COLO668 (cell line): ENCODE results near the gene PPP4R4.
"Not testable (repeated sequence)": the region's sequence is repeated elsewhere in the genome, so short reads cannot be mapped to it uniquely, and the experiment has no call there.

ENCODE experiments used
- DNase-seq: peaks from one replicate; lab custom pipeline; 2025; ENCODE audit not compliant: unreplicated experiment; lab: John Stamatoyannopoulos, UW

Gene PPP4R4

DNA sequence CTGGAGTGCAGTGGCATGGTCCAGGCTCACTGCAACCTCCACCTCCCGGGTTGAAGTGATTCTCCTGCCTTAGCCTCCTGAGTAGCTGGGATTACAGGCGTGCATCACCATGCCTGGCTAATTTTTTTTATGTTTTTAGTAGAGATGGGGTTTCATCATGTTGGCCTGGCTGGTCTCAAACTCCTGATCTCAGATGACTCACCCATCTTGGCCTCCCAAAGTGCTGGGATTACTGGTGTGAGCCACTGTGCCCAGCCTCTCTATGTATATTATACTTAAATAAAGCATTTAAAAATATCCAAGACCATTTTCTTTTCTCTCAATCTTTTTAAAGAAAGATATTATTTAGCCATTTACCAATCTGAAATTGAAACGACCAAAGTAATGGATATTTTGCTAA lies 90.1 kb downstream of the PPP4R4 start:
- DNase-seq, result not testable (repeated sequence)

DNA sequence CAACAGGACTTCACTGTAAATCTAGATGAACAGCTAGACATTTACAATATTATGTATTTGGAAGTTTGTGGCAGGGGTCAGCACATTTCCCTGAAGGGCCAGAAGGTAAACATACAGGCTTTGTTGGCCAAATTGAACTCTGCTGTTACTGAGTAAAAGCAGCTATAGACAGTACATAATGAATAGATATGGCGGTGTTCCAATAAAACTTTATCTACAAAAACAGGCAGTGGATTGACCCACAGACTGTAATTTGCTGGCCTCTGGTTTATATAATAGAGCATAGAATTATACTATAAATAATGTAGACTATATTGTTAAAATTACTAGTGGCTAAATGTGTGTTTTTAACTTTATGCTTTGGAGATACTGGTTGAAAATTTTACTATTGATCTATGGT lies 93.2 kb downstream of the PPP4R4 start:
- DNase-seq, result no peak

DNA sequence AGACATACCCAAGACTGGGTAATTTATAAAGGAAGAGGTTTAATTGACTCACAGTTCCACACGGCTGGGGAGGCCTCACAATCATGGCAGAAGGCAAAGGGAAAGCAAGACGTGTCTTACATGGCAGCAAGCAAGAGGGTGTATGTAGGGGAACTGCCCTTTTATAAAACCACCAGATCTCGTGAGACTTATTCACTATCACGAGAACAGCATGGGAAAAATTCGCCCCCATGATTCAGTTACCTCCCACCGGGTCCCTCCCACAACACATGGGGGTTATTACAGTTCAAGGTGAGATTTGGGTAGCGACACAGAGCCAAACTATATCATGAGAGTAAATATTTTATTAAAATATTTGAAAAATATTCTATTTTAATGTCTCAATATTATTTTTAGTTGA lies 94.5 kb downstream of the PPP4R4 start:
- DNase-seq, result not testable (repeated sequence)

DNA sequence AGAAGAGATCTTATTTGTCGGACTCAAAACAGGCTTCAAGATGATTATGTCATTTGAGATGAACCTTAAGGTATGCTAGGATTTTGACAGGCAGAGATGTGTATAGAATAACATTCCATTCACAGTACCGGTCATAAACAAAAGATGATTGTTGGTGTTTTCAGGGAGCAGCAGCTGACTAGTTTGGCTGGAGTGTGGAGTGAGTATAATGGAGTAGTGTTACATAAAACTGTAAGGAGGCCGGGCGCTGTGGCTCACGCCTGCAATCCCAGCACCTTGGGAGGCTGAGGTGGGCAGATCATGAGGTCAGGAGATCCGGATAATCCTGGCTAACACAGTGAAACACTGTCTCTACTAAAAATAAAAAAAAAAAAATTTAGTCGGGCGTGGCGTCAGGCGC lies 95.0 kb downstream of the PPP4R4 start:
- no peak for DNase-seq

DNA sequence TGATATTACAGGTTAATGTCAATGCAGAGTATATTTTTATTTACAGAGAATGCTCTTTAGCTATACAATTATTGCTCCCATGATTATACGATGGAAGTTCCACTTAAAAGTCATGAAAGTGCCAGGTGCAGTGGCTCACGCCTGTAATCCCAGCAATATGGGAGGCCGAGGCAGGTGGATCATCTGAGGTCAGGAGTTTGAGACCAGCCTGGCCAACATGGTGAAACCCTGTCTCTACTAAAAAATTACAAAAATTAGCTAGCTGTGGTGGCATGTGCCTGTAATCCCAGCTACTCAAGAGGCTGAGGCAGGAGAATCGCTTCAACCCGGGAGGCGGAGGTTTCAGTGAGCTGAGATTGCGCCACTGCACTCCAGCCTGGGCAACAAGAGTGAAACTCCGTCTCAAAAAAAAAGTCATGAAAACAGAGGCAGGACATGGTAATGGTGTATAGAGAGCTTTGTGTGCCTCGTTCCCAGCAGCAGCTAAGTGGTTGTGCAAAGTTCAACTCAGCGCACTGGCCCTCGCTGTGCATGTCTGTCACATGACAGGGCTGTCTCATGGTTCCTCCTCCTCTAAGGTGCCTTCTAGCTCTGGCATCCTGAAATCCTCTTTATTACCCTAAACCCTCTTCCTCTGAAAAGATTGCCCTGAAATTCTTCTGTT lies 102.9 kb downstream of the PPP4R4 start:
- DNase-seq, result not testable (repeated sequence)

DNA sequence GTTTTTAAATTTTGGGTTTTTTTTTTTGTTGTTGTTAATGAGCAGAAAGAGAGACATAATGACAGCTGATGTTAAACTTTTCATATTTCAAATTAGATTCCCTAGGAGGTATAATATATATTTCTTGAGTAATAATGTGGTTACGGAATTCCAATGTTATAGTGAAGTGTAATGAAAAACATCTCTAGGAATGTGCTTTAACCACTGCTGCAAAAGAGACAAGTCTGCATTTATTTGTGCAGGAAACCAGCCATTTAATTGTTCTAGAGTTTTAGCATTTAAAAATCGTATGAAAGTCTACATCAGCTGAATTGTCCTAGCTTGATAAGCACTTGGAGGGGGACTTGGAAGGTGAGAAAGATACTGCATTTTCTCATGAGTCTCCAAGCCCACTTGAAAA lies 104.6 kb downstream of the PPP4R4 start:
- no peak for DNase-seq

DNA sequence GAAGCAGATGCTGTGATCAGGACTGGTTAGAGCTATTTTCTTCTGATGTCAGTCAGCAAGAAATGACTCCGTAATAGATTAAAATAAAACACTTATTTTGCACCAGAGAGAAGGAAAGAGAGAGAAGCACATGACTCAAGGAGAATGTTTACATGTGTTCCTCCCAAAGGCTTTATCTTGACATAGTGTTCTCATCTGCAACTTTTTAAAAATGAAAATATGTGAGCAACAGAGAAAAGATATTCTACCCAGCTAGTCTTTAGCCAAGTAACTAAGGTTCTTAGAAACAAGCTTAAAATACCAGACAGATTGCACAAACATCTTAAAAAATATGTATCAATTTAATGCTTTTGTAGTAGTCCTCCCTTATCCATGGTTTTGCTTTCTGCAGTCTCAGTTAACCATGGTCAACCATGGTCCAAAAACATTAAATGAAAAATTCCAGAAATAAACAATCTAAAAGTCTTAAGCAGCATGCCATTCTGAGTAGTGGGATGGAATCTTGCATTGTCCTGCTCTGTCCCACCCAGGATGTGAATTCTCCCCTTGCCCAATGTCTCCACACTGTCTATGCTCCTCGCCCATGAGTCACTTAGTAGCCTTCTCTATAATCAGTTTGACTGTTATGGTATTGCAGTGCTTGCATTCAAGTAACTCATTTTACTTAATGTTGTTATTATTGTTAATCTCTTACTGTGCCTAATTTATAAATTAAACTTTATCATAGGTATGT lies 109.0 kb downstream of the PPP4R4 start:
- DNase-seq, result no peak

DNA sequence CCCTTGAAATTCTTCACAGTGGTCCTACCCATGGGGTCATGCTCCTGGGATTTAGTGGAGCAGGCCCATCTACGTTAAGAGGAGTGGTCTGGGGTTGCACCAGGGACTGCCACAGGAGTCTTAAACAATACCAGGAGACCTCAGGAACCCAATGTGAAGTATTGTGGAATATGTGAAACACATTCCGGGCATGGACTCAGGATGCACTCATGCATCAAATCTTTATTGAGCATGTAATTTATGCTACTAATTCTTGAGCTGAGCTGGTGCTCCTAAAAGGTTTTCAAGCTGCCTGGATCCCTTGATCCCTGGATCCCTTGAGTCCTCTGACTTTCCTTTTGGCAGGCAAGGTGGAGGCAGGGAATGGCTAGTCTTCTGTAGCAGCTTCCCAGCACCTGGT lies 110.1 kb downstream of the PPP4R4 start:
- no peak for DNase-seq

DNA sequence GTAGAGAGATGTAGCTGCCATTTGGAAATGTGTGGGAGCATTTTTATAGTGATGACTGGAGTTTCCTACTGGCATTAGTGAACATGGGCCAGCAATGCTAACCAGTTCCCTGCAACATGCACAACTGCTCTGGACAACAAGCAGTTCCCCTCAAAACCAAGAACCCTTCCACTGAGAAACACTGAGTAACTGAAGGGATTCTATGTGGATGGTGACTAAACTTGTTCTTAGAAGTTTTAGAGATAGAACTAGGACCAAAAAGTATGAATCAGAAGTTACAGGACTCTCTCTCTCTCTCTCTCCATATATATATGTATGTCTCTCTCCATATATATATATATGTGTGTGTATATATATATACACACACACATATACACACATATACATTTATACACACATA lies 111.0 kb downstream of the PPP4R4 start:
- no peak for DNase-seq

DNA sequence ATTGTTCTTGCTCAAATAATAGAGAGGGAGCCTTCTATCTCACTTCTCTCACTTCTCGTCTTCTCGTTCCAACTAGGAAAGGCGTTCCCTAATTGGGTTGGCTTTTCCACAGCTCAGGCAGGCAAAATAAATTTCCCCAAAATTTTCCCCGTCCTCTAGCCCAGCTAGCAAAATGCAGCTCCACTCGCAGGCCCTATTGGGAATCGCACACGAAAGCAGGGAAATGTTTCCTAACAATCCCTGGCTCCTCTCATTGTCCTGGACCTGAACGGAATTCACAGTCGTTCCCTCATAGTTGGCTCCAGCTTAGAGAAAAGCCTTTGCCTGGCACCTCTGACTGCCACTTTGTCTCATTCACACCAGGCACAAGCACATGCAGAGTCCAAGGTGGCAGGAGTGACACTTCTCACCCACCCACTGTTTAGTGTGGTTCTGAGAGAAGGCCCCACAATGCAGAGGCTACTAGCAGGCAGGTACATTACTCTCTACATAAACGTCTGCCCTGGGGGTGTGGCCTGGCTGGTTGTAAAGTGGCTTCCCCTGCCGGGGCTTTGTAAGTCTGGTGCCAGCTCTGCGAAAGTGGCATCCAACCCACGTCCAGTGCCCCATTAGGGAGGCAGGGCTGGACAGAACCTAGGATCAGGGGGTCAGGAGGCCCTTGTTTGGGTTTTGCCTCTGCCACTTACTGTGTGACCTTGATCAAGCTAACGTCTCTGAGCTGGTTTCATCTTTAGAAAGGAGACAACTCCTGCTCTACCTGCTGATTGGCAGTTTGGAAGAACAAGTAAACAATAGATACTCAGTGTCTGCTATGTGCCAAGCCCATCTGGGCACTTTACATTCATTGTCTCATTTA lies 114.7 kb downstream of the PPP4R4 start:
- no peak for DNase-seq

DNA sequence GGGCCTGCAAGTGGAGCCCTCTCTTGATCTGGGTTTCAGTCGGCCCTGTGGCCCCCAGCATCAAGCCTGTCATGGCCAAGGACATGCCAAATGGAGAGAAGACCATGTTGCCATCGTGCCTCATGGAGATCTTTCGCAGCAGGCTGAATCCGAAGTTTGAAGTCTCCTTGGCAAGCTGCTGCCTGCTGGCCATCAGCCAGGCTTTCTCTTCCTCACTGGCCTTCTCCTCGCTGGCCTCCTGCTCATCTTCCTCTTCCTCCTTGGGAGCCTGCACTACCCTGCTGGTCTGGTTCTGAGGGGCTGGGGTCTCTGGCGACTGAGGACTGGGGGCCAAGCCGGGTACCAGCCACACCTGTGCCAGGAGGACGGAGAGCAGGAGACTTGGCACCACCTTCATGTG lies 116.1 kb downstream of the PPP4R4 start:
- DNase-seq, result no peak

DNA sequence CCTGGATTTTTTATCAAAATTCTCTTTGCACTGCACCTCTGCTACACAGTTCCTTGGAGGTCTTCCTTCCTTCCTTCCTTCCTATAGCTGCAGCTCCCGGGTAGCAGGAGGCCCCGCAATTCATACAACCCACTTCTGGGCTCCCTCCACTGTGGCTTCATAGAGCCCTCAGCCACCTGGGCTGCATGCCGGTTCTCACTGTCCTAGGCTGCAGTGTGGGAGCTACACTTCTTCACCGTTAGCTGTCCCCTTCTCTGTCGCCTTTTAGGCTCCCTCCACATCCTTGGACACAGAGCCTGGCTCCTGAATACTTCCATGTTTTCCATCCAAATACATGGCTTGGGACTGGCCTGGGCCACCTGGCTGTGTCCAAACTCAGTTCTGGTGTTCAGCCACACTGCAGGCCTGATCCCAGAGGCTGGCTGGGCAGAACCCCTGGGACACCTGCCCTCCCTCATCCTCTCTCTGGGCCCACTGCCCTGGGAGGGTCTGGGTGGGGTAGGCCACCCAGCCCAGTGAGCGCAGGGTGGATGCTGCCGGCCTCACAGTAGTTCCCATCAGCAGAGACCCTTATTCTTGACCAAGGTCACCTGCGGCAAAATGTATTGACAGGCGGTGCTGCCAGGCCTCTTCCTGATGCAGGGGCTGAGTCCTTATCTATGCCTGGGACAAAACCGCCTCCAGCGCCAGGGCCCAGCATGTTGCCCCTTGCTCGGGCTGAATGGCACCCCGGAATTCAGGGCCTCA lies 117.2 kb downstream of the PPP4R4 start:
- DNase-seq, result no peak

DNA sequence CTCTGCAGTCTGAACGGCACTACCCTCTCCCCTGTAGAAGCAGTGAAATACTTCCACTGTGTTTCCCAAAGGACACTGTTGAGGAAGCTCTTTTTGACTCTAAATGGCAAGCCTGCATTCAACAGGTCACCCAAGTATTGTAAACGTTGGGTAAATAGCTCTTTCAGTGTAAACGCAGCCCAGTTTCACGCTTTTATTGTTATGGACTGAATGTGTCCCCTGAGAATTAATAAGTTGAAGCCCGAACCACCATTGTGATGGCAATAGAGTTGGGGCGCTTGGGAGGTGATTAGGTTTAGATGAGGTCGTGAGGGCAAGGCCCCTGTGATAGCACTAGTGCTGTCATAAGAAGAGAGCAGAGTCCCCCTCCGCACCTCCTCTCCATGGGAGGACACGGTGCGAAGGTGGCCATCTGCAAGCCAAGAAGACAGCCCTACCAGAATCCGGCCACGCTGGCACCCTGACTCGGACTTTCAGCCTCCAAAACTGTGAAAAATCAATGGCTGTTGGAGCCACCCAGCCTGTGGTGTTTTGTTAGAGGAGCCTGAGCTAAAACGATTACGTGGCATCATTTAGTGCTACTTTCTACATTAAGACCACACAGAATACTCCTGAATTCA lies 117.9 kb downstream of the PPP4R4 start:
- no peak for DNase-seq

DNA sequence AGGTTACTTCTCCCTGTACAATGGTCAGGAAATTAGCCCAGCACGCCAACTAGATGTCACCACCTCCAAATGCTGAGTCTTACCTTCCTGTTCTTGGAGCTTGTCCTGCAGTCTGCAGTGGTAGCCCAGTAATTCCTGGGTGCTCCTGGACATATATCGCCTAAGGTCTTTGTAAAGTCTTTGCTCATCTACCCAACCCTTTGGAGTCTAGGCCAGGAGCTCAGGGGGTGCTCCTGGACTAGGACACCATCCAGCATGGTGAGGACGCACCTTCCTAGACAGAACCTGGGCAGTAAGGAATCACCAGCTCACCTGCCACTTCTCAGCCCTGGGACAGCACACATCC lies 118.4 kb downstream of the PPP4R4 start:
- no peak for DNase-seq

DNA sequence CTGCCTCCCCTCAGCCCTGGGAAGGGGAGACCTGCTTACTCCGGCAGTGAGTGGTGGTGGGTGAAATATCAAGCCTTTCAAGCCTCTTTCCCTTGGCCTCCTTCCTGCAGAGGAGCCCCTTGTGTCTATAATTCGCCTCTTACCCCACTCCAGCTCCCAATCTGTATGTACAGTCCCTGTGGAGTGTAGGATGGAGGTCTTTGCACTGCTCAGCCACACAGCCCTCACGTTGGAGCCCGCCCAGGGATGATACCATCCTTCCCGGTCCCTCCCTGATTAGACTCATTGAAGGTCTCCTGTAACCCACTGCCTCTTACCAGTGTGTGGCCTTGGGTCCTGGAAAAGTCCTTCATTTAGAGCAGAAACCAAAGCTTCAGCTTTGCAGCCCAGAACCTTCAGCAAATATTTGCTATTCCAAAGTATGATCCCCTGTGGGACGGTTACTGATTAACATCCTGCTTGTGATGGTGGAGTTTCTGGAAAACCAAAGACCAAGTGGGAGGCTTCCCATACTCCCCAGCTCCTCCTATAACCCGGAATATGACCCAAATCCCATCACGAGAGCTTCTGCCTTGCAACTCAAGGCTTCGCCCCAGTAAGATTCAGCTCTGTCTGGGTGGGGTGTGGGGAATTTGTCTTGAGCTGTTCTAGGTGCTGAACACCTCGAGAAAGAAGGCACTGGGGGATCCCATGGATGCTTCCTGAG lies 118.9 kb downstream of the PPP4R4 start, which contains the start of gene SERPINA10:
Gene SERPINA10 (minus strand): TSS at position 397 of the 706 bp plus-strand sequence. CDS start 2,675 bp downstream, outside the sequence.
- DNase-seq, result no peak

DNA sequence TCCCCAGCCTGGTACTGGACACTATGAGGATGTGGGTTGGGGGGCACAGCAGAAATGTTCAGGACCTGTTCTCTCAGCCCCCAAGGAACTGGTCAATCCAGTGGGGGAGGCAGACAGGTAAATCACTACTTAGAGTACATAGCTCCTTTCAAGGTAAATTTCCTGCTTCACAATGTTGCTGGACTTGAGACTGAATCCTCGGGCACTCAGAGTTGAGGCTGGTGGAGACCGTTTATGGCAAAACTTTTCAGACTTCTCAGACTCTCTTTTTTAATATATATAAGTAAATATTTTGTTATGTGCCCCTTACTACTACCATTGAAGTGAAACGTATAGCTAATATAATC lies 119.4 kb downstream of the PPP4R4 start:
- DNase-seq, result no peak

DNA sequence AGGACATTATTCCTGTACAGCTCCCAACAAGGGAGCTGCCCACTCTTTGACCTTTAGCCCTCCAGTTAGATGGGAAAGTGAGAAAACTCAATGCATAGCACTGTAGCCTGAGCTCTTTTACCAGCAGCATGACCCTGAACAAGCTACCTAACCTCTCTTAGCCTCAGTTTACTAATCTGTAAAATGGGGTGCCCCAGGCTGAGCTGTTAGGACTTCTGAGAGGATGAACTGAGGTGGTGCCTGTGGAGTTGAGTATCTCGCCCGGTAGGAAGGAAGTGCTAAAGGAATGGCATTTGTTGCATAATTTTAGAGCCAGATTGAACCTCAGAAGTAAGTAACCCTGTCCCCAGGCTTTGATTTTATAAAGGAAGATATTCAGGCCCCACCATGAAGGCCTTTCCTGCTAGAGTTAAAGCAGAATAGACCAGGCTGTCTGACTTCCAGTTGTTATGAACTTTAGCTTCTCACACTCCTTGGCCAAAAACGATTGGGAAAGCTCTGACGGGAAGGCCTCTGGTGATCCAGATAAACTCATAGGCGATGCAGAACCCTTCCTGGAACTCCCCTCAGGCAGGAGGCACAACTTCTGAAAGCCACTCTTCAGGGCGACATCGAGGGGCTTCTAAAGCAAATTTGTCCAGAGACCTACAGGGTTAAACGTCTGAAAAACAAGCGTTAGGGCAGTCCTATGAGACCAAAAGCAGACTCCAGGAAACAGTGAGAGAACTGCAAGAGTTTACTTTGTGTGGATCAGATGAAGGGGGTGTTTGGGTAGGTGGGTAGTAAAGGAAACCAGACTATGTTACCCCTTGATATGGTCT lies 121.4 kb downstream of the PPP4R4 start:
- DNase-seq, result no peak

DNA sequence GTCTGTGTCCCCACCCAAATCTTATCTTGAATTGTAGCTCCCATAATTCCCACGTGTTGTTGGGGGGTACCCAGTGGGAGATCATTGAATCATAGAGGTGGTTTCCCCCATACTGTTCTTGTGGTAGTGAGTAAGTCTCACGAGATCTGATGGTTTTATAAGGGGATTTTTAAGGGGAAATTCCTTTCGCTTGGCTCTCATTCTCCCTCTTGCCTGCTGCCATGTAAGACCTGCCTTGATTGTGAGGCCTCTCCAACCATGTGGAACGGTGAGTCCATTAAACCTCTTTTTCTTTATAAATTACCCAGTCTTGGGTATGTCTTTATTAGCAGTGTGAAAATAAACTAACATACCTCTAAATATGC lies 122.0 kb downstream of the PPP4R4 start:
- not testable (repeated sequence) for DNase-seq

DNA sequence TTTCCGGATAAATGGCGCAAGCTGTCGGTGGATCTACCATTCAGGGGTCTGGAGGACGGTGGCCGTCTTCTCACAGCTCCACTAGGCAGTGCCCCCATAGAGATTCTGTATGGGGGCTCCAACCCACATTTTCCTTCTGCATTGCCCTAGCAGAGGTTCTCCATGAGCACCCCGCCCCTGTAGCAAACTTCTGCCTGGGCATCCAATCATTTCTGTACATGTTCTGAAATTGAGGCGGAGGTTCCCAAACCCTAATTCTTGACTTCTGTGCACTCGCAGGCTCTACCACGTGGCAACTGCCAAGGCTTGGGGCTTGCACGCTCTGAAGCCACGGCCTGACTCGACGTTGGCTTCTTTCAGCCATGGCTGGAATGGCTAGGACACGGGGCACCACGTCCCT lies 124.0 kb downstream of the PPP4R4 start:
- DNase-seq, result no peak
